Stimulated activated CD8-positive, alpha-beta memory T cell treated with anti-CD3 and anti-CD28 coated beads, Interleukin-7, amount 100 ng/mL, for 4 hours (primary cell): ENCODE data around the gene FBLN7.

Experiments used
- DNase-seq, 2 donors: peaks; one replicate each; pipeline ENCODE4 v3.0.0-alpha.2; 2020; ENCODE audit warnings: low read depth in 2 of 2

Gene FBLN7

GRCh38 chr2:112157472-112157871, 19.3 kb downstream of the FBLN7 start:
- no peak for DNase-seq

GRCh38 chr2:112159454-112159921, 21.3 kb downstream of the FBLN7 start:
- DNase-seq: no peak

GRCh38 chr2:112160283-112161250, 22.4 kb downstream of the FBLN7 start:
- DNase-seq: no peak

- DNase-seq: no peak
Observed at GRCh38 chr2:112161431-112162145, 23.4 kb downstream of the FBLN7 start.

GRCh38 chr2:112162341-112162740, 24.2 kb downstream of the FBLN7 start:
- DNase-seq: no peak

- no peak for DNase-seq
Observed at GRCh38 chr2:112162956-112163355, 24.8 kb downstream of the FBLN7 start.

GRCh38 chr2:112163541-112163981, 25.4 kb downstream of the FBLN7 start:
- DNase-seq: no peak

GRCh38 chr2:112164876-112165275, 26.7 kb downstream of the FBLN7 start:
- DNase-seq: no peak

- DNase-seq: no peak
Observed at GRCh38 chr2:112165296-112165695, 27.1 kb downstream of the FBLN7 start.

- no peak for DNase-seq
Observed at GRCh38 chr2:112166806-112167499, 28.8 kb downstream of the FBLN7 start.

GRCh38 chr2:112168422-112169124, 30.4 kb downstream of the FBLN7 start:
- DNase-seq: no peak

GRCh38 chr2:112170495-112170894, 32.3 kb downstream of the FBLN7 start:
- no peak for DNase-seq

- DNase-seq: no peak
Observed at GRCh38 chr2:112173646-112174319, 35.6 kb downstream of the FBLN7 start.

- no peak for DNase-seq
Observed at GRCh38 chr2:112174383-112174782, 36.2 kb downstream of the FBLN7 start.

GRCh38 chr2:112175333-112175732, 37.1 kb downstream of the FBLN7 start:
- DNase-seq: no peak

GRCh38 chr2:112175958-112176573, 37.9 kb downstream of the FBLN7 start:
- DNase-seq: no peak

- DNase-seq: peak in 1 of 2 donors; percentile 41
Observed at GRCh38 chr2:112181571-112182290, 43.5 kb downstream of the FBLN7 start.

GRCh38 chr2:112182581-112183034, 44.4 kb downstream of the FBLN7 start:
- no peak for DNase-seq

GRCh38 chr2:112183327-112184025, 45.3 kb downstream of the FBLN7 start:
- no peak for DNase-seq
